NCI-H146 treated with DMSO at 0.1 percent for 48 hours (cell line): Measurements from ENCODE around the gene STK24.
A peak's percentile ranks its signal among the peaks of the same experiment; 100 is the strongest.
"Not testable (repeated sequence)": the region's sequence is repeated elsewhere in the genome, so short reads cannot be mapped to it uniquely, and the experiment has no call there.

Experiments
- DNase-seq: peaks from one replicate; lab custom pipeline; 2025; ENCODE audit not compliant: unreplicated experiment; lab: John Stamatoyannopoulos, UW

The STK24 gene

GRCh38 chr13:98413796-98414195 lies 163.1 kb downstream of the STK24 start:
- DNase-seq = no peak

DNA sequence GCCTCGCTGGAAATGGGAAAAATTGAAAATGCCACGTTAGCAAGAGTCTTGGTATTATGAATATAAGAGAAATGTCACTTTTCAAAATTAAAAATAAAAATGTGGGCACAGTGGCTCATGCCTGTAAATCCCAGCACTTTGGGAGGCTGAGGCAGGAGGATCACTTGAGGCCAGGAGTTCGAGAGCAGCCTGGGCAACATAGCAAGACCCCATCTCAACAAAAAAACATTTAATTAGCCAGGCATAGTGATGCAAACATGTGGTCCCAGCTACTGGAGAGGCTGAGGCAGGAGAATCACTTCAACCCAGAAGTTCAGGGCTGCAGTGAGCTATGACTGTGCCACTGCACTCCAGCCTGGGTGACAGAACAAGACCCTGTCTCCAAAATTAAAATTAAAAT lies 163.6 kb downstream of the STK24 start:
- not testable (repeated sequence) for DNase-seq

- no peak for DNase-seq
These were observed 165.2 kb downstream of the STK24 start for GRCh38 chr13:98411617-98412265.

DNA sequence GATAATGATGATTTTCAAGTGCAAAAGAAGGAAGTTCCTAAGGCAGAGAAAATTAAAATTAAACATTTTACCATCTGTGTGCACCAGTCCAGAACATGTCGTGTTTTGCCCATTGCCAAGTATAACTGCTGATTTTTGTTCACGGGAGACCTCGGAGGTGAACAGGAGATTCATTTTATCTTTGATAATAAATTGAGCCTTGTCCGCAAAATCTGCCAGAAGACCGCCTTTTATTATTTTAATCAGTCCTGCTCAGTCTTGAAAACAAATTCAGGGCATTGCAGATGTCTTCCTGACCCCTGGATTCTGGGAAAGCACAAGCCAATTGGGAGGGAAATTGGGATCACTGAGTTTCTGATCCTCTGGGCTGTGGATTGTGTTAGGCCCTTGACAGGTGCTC lies 165.9 kb downstream of the STK24 start:
- DNase-seq = no peak

DNA sequence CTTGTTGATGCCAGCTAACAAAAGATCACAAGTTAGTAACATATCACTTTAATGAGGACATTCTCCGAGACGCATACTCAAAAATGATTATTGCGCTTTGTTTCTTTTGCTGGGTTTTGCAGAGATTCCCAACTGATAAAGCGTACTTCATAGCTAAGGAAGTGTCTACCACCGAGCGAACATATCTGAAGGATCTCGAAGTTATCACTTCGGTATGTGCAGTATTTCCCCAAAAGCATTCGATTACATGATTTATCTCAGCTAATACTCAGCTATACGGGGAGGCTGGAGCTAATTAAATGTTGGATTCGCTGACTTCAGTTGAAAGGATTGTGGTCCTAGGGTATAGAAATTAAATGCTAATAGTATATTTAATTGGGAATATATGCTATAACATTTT lies 166.3 kb downstream of the STK24 start:
- no peak for DNase-seq

GRCh38 chr13:98409281-98409680 lies 167.6 kb downstream of the STK24 start:
- DNase-seq = no peak

GRCh38 chr13:98407575-98407974 lies 169.3 kb downstream of the STK24 start:
- no peak for DNase-seq

DNA sequence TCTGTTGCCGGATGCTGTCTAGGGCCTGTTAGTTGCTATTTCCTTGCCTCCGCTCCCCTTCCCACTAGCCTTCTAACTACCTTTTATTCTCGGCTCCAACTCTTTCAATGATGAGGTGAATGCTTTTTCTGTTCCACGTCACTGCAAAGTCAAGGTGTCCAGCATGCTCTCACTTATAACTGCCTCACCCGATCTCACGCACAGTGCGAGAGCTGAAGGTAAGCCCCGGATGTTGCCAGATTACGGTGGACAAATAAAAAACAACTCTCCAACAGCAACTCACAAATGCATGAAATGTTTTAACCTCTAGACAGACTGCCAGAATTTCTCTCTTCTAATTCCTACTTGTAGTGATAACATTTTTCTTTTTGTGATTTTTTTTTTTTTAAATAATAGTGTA lies 169.9 kb downstream of the STK24 start:
- DNase-seq = no peak

GRCh38 chr13:98406427-98406826 lies 170.5 kb downstream of the STK24 start:
- no peak for DNase-seq

GRCh38 chr13:98405690-98406344 lies 171.1 kb downstream of the STK24 start:
- DNase-seq = peak; percentile 96

- peak; percentile 56 for DNase-seq
These were observed 171.8 kb downstream of the STK24 start for GRCh38 chr13:98405107-98405571.

DNA sequence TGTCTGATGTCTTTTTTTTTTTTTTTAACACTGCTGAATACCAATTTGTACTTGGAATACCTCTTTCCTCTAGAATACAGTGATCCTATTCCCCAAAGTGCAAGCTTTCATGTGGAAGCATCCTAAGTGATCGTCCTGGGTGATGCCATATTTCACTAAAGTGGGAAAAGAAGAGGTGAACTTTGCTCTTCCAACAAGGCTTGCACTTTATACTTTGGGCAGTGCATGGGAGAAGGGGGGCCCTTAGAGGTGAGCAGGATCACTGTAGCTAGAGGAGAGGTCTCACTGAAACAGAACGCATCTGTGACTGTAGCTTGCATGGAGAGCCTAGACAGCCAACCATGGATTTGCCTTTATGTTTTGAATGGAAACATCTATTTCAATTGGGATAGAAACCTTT lies 173.8 kb downstream of the STK24 start:
- DNase-seq = no peak

DNA sequence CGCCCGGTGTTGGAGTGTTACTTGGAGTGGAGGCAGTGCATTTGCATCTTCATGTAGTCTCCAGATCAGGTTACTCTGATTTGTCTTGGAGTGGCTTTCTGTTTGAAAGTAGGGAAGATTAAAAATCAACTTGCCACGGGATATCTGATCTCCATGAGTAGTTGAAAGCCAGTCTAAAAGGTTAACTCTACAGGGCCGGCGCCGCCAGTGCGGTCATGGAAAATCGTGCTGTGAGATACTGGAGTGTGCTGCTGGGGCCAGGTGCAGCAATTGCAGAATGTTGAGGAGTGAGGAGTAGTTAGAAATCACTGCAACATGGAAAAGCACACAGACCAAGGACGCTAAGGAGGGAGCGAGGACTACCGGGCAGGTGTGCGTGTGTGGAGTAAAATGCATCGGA lies 175.0 kb downstream of the STK24 start:
- DNase-seq = no peak

DNA sequence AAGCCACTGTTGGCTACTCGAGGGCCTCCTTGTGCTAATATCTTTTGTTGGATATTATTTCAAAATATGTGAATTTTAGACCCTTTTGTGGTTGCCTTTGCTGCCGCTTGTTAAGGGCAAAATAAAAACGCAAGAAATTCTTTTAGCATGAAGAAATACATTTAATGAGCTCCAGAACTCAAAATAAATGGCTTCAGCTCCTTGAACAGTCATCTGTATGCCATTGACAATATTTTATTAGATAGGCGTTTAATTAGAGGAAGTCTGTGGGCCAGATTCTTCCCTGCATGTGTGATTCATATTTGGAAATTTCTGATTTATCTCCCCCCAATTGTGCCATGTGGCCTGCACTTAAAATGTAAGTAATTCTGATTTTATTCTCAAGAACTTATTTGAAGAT lies 177.2 kb downstream of the STK24 start:
- no peak for DNase-seq

- no peak for DNase-seq
These were observed 178.3 kb downstream of the STK24 start for GRCh38 chr13:98398581-98398980.

DNA sequence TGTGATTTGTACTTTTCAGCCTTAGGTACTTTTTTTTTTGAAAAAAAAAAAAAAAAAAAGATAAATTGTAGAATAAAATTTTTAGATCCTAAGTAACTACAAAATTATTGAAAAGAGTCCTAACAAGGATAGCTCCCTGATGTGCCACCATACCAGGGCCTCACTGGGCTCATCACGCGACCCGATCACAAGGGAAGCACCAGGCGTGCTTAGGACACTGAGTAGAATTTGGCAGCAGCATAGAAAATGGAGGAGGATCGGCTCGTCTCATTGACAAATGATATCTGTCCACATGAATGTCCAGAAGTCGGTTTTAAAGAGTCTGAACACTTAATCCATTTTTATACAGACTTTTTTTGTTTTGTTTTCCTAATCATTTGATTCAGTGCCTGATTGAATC lies 179.0 kb downstream of the STK24 start:
- DNase-seq = no peak

DNA sequence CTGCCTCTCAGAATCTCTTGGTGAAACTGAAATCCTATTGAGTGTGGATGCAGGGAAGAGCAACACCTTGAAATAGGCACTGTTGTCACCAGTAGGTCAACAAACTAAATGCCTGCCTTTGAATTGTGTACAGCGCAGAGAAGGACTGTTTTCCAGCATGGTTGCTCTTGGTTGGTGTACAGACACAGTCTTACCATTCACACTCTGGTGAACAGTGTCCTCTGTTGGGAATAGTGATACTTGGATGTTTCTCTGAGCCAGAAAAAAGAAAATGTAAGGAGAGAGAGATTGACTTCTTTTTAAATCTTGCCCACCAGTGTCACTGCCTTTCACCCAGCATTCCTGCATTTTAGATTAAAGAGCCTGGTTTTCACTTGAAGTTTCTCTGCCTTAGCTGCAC lies 179.7 kb downstream of the STK24 start:
- no peak for DNase-seq

GRCh38 chr13:98396071-98396710 lies 180.7 kb downstream of the STK24 start:
- DNase-seq = no peak
